Measurements from ENCODE around the gene BACH2. TPM values are rescaled to one million over a fixed set of nuclear protein-coding genes. Genes with fewer than 3 reads are reported as not detected.

BACH2 gene
- total and polyA plus RNA-seq, 2 experiments from 2014 or later, result 5.4 to 5.6 TPM

DNA sequence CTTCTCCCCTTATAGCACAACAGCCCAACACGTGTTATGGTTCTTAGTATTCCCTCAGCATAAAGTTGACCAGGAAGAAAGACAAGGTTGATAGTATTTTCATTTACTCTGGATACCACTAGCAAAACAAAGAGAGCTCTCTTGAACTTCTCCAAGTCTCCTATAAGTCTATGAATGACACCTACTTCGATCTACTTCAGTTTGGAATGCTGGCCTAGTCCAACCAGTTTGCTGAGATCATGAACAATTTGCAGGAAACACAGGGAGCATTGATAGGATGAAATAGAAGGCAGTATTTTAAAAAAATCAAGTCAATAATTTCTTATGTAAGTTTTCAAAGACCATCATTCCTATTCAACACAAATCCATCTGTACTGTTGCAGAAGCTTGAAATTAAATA is 308.8 kb downstream of the BACH2 start:
- no peak overlapping the region for H3K27ac ChIP-seq

DNA sequence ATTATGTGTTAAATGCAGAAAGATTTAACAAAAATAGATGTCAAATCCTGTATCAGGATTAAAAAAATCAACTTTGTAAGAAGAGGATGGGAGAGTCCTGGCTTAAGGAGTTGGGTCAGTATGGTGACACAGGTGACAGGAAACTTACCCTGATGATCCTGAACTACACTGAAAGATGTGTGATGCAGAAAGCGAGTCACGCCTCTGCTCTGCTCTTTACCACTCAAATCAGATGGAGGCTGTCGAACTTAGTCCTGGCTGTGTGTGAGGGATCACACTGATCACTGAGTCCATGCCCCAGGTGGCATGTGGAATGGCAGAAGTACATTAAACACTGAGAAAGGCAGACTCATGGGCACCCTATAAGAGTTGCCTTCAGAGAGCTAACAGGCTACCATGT is 309.5 kb downstream of the BACH2 start:
- Histone ChIP-seq H3K4me1 (ENCODE audit: low read depth) (peaks cover 31% of the 10 kb centered on the region), H3K4me3 (no peak overlapping the region), H3K36me3 (no peaks in the 10 kb centered on the region), H3K27ac (no peak overlapping the region), H3K9me3 (ENCODE audit: low read depth) (no peaks in the 10 kb centered on the region), H3K27me3 (no peaks in the 10 kb centered on the region)
- TF ChIP-seq, protein P1, sequence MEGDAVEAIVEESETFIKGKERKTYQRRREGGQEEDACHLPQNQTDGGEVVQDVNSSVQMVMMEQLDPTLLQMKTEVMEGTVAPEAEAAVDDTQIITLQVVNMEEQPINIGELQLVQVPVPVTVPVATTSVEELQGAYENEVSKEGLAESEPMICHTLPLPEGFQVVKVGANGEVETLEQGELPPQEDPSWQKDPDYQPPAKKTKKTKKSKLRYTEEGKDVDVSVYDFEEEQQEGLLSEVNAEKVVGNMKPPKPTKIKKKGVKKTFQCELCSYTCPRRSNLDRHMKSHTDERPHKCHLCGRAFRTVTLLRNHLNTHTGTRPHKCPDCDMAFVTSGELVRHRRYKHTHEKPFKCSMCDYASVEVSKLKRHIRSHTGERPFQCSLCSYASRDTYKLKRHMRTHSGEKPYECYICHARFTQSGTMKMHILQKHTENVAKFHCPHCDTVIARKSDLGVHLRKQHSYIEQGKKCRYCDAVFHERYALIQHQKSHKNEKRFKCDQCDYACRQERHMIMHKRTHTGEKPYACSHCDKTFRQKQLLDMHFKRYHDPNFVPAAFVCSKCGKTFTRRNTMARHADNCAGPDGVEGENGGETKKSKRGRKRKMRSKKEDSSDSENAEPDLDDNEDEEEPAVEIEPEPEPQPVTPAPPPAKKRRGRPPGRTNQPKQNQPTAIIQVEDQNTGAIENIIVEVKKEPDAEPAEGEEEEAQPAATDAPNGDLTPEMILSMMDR (IDR thresholded peaks at IDR 0.05; ENCODE audit: low read depth, low read length), result no peak
- DNase-seq (ENCODE audit: low read depth in 1 of 2, low spot score in 1 of 2), result no peak

More for the DNA sequence above, 308.8 kb downstream of the BACH2 start:
- H3K36me3 ChIP-seq, result no peaks in the 10 kb centered on the region
- TF ChIP-seq, protein P1 (IDR thresholded peaks at IDR 0.05; ENCODE audit: low read depth, low read length), result no peak
- peaks cover 31% of the 10 kb centered on the region for H3K4me1 ChIP-seq (ENCODE audit: low read depth)
- no peak for DNase-seq (ENCODE audit: low read depth in 1 of 2, low spot score in 1 of 2)
- no peaks in the 10 kb centered on the region for H3K9me3 ChIP-seq (ENCODE audit: low read depth)
- no peaks in the 10 kb centered on the region for H3K27me3 ChIP-seq
- no peak overlapping the region for H3K4me3 ChIP-seq

DNA sequence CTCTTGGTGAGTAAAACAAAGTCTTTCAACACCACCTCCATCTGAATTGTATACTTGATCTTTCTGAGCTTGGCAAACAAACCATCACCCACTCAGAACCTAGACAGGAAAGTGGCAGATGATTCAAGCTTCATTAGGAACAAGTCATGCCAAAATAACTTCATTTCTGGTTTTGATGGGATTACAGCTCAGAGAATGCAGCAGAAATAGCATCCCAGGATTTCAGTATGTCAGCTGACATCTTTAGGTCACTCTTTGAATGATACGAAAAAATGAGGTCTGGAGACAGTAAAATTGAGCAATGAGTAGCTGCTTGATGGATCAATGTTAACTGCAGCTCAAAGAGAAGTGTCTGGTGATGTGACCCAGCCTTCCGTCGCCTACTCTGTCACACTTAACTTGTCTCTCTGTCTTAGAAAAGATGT is 310.0 kb downstream of the BACH2 start:
- peak in 1 of 2 donors; percentile 23 for DNase-seq (ENCODE audit: low read depth in 1 of 2, low spot score in 1 of 2)
- Histone ChIP-seq H3K9me3 (ENCODE audit: low read depth) (no peaks in the 10 kb centered on the region), H3K4me1 (ENCODE audit: low read depth) (peaks cover 31% of the 10 kb centered on the region), H3K36me3 (no peaks in the 10 kb centered on the region), H3K27ac (no peak overlapping the region), H3K4me3 (no peak overlapping the region), H3K27me3 (no peaks in the 10 kb centered on the region)
- TF ChIP-seq, protein P1 (IDR thresholded peaks at IDR 0.05; ENCODE audit: low read depth, low read length), result no peak

DNA sequence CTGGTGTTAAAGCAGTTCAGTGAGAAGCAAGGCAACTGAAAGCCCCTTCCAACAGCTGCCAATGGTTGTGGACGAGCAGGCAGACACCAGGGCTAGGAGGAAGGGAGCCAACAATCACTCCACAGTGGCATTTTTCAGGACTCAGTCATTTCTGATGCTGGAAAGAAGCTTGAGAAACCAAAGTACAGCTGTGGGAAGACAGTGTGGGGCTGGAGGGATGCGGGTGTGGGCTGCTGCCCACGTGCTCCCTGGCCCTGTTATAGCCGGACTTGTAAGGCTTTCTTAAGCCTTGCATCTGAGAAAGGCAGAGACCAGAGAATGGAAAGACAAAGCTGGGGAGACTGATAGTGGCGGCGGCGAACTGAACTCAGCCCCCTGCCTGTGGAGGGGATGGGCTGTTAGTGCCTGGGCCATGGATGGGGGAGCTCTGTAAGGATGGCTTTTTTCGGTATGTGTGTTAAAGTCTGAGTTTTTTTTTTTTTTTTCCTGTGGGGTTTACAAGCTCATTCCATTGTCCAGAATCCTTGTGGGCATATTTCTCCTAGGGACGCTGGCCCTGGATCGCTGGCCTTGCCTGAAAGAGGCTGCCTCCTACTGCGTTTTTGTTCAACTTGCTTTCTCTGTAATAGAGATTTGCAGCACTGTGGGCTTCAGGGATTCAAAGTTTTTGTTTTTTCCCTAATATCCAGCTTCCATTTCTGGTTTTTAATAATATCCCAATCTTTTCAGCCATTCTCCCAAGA is 310.7 kb downstream of the BACH2 start:
- H3K4me1 ChIP-seq (ENCODE audit: low read depth), result peaks cover 31% of the 10 kb centered on the region

DNA sequence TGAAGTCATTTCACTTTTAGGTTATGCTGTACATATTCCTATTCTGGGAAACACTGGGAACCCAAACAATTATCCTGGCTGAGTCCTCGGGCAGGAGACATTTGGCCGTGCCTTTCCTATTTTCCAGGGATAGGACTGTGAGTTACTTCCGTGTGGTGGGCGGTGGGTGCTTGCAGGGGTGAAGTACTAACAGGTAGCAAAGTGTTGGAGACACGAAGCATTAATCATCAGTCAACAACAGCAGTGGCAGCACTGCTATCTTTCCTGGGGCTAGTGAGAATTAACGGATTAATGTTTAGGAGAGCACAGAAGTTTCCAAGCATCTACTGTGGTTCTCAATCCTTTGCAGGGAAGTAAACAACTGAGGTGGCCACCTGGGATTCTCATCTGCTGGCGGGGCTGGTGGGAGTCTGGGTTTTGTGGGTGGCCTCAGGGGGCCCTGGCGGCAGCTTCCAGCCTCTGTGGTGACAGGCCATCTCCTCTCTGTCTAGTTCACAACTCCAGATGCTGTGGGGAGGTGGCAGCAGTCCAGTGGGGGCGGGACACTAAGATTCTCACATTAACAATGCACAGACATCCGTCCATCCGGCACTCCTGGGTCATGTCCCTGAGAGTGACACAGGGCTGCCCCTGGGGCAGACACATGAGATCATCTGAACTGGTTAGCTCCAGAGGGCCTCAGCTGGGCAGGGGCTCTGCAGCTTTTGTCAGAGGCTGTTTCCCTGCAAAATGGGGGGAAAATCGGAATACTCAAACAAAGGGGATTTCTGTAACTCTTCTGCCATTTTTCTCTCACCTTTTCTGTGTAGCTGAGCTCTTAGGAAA is 311.5 kb downstream of the BACH2 start:
- DNase-seq (ENCODE audit: low read depth in 1 of 2, low spot score in 1 of 2), result peak; percentile 42 to 67

More for the DNA sequence above, 310.7 kb downstream of the BACH2 start:
- TF ChIP-seq, protein P1 (IDR thresholded peaks at IDR 0.05; ENCODE audit: low read depth, low read length), result no peak
- Histone ChIP-seq H3K36me3 (no peaks in the 10 kb centered on the region), H3K9me3 (ENCODE audit: low read depth) (no peaks in the 10 kb centered on the region), H3K4me3 (no peak overlapping the region), H3K27me3 (no peaks in the 10 kb centered on the region), H3K27ac (peak overlapping the region; percentile 42)
- DNase-seq (ENCODE audit: low read depth in 1 of 2, low spot score in 1 of 2), result peak in 1 of 2 donors; percentile 83

More for the DNA sequence above, 311.5 kb downstream of the BACH2 start:
- TF ChIP-seq, protein P1 (IDR thresholded peaks at IDR 0.05; ENCODE audit: low read depth, low read length), result no peak
- Histone ChIP-seq H3K9me3 (ENCODE audit: low read depth) (no peaks in the 10 kb centered on the region), H3K4me1 (ENCODE audit: low read depth) (peaks cover 31% of the 10 kb centered on the region), H3K27me3 (no peaks in the 10 kb centered on the region), H3K4me3 (no peak overlapping the region), H3K27ac (peak overlapping the region; percentile 42), H3K36me3 (no peaks in the 10 kb centered on the region)
